Smooth muscle cell (in vitro differentiated cells): ENCODE results near the gene NOL4L. TPM values are rescaled to one million over a fixed set of nuclear protein-coding genes. Genes with fewer than 3 reads are reported as not detected.

ENCODE experiments used
- DNase-seq: peaks from one replicate; lab custom pipeline; 2025; ENCODE audit not compliant: unreplicated experiment; lab: John Stamatoyannopoulos, UW
- H2AFZ ChIP-seq: fragments of 200-600 bp; sonication (generic); 2 replicates; pipeline ENCODE4 v1.6.0; 2016; ENCODE audit warnings: antibody characterized with exemption, low read depth, mild to moderate bottlenecking
- H3F3A ChIP-seq: fragments of 200-600 bp; sonication (generic); 2 replicates; pipeline ENCODE4 v1.6.0; 2017; ENCODE audit warnings: antibody characterized with exemption, low read depth
- H3K27ac ChIP-seq: fragments of 200-600 bp; sonication (generic); 2 replicates; pipeline ENCODE4 v1.5.1; 2016; ENCODE audit warnings: low read depth, mild to moderate bottlenecking
- H3K27me3 ChIP-seq: fragments of 200-600 bp; sonication (generic); 2 replicates; pipeline ENCODE4 v1.6.1; 2016; ENCODE audit warnings: low read depth, mild to moderate bottlenecking
- H3K36me3 ChIP-seq: fragments of 200-600 bp; sonication (generic); 2 replicates; pipeline ENCODE4 v1.5.1; 2016; ENCODE audit warnings: low read depth
- H3K4me1 ChIP-seq: fragments of 200-600 bp; sonication (generic); 2 replicates; pipeline ENCODE4 v1.5.1; 2016; ENCODE audit warnings: low read depth
- H3K4me2 ChIP-seq: fragments of 200-600 bp; sonication (generic); 2 replicates; pipeline ENCODE4 v1.6.0; 2016; ENCODE audit warnings: mild to moderate bottlenecking
- H3K4me3 ChIP-seq: fragments of 200-600 bp; sonication (generic); 2 replicates; pipeline ENCODE4 v1.5.1; 2016; ENCODE audit warnings: mild to moderate bottlenecking
- H3K79me2 ChIP-seq: fragments of 200-600 bp; sonication (generic); 2 replicates; pipeline ENCODE4 v1.6.0; 2016; ENCODE audit warnings: low read depth, mild to moderate bottlenecking
- H3K9ac ChIP-seq: fragments of 200-600 bp; sonication (generic); 2 replicates; pipeline ENCODE4 v1.6.0; 2016; ENCODE audit warnings: low read depth
- H3K9me3 ChIP-seq: fragments of 200-600 bp; sonication (generic); replicated peaks from 2 replicates; pipeline ENCODE4 v1.5.1; 2016; ENCODE audit warnings: low read depth
- H4K20me1 ChIP-seq: fragments of 200-600 bp; sonication (generic); 2 replicates; pipeline ENCODE4 v1.6.0; 2016; ENCODE audit warnings: low read depth
- WGBS: methylation state at CpG from one replicate; pipeline ENCODE4 v1.1.7; 2016; ENCODE audit warnings: low lambda C conversion rate; 5-methylcytosine and 5-hydroxymethylcytosine counted together
- polyA plus RNA-seq: library from polyadenylated mRNA; unstranded; fragments of >200 nt; fragmentation: Nextera tagmentation; extraction: Ambion mirVana; gene quantifications from 2 replicates; pipeline ENCODE4 v1.2.1, GENCODE V29; 2016
- total RNA-seq: library from RNA; depleted of rRNA; stranded (reverse); fragments of >200 nt; gene quantifications from 2 replicates; pipeline ENCODE4 v1.2.3, GENCODE V29; 2014
- TF ChIP-seq, protein P1 (sequence below): fragments of 200-600 bp; sonication (generic); IDR thresholded peaks from 2 replicates; pipeline ENCODE4 v1.5.1; 2017; ENCODE audit warnings: borderline replicate concordance, mild to moderate bottlenecking, antibody characterized with exemption; ENCODE audit not compliant: insufficient read depth, poor library complexity, severe bottlenecking

The NOL4L gene
- total and polyA plus RNA-seq, 2 experiments from 2014 or later: 26.0 to 26.2 TPM

DNA sequence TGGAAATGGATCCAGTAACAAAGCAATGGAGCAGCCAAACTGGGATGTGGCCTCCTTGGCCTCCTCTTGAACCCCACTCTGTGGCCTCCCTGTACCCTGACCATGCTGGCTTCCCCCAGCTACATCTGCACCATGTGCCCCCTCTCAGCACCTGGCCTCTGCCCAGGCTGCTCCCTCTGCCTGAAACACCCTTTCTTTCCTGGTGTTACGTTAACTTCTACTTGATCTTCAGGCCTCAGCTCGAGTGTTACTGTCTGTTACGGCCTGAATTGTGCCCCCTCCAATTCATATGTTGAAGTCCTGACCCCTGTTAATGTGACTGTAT is 30.2 kb downstream of the NOL4L start:
- Histone ChIP-seq H3K4me1 (no peaks in the 10 kb centered on the region), H3K27ac (no peak overlapping the region), H3F3A (no peaks in the 10 kb centered on the region), H3K4me2 (no peak overlapping the region), H3K36me3 (no peaks in the 10 kb centered on the region), H3K79me2 (no peaks in the 10 kb centered on the region), H3K27me3 (no peaks in the 10 kb centered on the region), H4K20me1 (no peaks in the 10 kb centered on the region), H3K9me3 (no peaks in the 10 kb centered on the region), H3K9ac (no peak overlapping the region), H3K4me3 (no peak overlapping the region), H2AFZ (no peak overlapping the region)
- no peak for DNase-seq
- TF ChIP-seq, protein P1, sequence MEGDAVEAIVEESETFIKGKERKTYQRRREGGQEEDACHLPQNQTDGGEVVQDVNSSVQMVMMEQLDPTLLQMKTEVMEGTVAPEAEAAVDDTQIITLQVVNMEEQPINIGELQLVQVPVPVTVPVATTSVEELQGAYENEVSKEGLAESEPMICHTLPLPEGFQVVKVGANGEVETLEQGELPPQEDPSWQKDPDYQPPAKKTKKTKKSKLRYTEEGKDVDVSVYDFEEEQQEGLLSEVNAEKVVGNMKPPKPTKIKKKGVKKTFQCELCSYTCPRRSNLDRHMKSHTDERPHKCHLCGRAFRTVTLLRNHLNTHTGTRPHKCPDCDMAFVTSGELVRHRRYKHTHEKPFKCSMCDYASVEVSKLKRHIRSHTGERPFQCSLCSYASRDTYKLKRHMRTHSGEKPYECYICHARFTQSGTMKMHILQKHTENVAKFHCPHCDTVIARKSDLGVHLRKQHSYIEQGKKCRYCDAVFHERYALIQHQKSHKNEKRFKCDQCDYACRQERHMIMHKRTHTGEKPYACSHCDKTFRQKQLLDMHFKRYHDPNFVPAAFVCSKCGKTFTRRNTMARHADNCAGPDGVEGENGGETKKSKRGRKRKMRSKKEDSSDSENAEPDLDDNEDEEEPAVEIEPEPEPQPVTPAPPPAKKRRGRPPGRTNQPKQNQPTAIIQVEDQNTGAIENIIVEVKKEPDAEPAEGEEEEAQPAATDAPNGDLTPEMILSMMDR: no peak
- 95% methylated on average over 3 of the region's 3 CpGs for WGBS

DNA sequence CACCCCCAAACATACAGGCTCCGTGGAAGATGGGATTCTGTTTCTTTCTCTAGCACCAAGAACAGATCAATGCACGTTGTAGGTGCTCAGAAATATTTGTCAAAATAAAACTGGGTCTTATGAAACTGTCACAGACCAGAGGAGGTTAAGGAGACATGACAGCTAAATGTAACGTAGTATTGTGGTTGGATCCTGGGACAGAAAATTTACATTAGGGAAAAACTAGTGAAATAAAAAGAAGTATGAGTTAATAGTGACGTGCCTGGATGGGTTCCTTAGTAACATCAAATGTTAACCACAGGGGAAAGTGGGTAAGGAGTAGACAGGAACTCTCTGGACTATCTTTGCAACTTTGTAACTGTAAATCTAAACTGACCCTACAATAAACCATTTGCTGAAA is 31.5 kb downstream of the NOL4L start:
- Histone ChIP-seq H3K4me1 (no peaks in the 10 kb centered on the region), H3K9ac (no peak overlapping the region), H3F3A (no peaks in the 10 kb centered on the region), H3K4me3 (no peak overlapping the region), H2AFZ (no peak overlapping the region), H3K27me3 (no peaks in the 10 kb centered on the region), H4K20me1 (no peaks in the 10 kb centered on the region), H3K36me3 (no peaks in the 10 kb centered on the region), H3K9me3 (no peaks in the 10 kb centered on the region), H3K79me2 (no peaks in the 10 kb centered on the region), H3K4me2 (no peak overlapping the region), H3K27ac (no peak overlapping the region)
- no peak for DNase-seq
- WGBS: 90% methylated on average over 4 of the region's 4 CpGs
- TF ChIP-seq, protein P1: no peak

DNA sequence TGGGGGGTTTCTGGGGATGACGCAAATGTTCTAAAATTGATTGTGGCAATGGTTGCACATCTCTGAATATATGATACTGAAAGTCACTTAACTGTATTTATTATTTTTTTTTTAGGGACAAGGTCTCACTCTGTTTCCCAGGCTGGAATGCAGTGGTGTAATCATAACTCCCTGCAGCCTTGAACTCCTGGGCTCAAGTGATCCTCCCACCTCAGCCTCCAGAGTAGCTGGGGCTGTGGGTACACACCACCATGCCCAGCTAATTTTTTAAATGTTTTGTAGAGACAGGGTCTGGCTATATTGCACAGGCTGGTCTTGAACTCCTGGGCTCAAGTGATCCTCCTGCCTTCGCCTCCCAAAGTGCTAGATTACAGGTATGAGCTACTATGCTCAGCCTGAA is 33.4 kb downstream of the NOL4L start:
- no peaks in the 10 kb centered on the region for H3F3A ChIP-seq

DNA sequence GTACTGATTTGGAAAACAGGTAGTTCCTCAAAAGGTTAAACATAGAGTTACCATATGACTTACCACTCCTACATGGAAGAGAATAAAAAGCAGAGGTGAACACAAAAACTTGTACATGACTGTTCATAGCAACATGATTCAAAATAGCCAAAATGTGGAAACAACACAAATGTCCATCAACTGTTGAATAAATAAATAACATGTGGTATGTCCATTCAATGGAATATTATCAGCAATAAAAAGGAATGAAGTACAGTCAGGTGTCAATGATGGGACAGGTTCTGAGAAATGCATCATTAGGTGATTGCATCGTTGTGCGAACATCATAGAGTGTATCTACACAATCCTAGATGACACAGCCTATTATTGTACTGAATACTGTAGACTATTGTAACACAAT is 35.3 kb downstream of the NOL4L start:
- 83% methylated on average over 2 of the region's 2 CpGs for WGBS

More for the DNA sequence above, 33.4 kb downstream of the NOL4L start:
- Histone ChIP-seq H3K27me3 (no peaks in the 10 kb centered on the region), H4K20me1 (no peaks in the 10 kb centered on the region), H3K4me1 (no peaks in the 10 kb centered on the region), H3K4me2 (no peak overlapping the region), H3K79me2 (no peaks in the 10 kb centered on the region), H3K9ac (no peak overlapping the region), H3K27ac (no peak overlapping the region), H3K36me3 (no peaks in the 10 kb centered on the region), H3K9me3 (no peaks in the 10 kb centered on the region), H3K4me3 (no peak overlapping the region), H2AFZ (no peak overlapping the region)
- DNase-seq: no peak
- WGBS: 98% methylated on average over 2 of the region's 2 CpGs
- TF ChIP-seq, protein P1: no peak

More for the DNA sequence above, 35.3 kb downstream of the NOL4L start:
- no peaks in the 10 kb centered on the region for H3K9me3 ChIP-seq
- H3K36me3 ChIP-seq: no peaks in the 10 kb centered on the region
- no peaks in the 10 kb centered on the region for H3F3A ChIP-seq
- H3K79me2 ChIP-seq: no peaks in the 10 kb centered on the region
- H2AFZ ChIP-seq: no peak overlapping the region
- TF ChIP-seq, protein P1: no peak
- no peaks in the 10 kb centered on the region for H3K27me3 ChIP-seq
- no peaks in the 10 kb centered on the region for H3K4me1 ChIP-seq
- H3K4me3 ChIP-seq: no peak overlapping the region
- no peak for DNase-seq
- H3K4me2 ChIP-seq: no peak overlapping the region
- H3K27ac ChIP-seq: no peak overlapping the region
- H4K20me1 ChIP-seq: no peaks in the 10 kb centered on the region
- H3K9ac ChIP-seq: no peak overlapping the region
